HEK293 (cell line): Measurements from ENCODE around the gene TSR3.

Experiments used
- CTCF ChIA-PET: fragments of 350-600 bp; formaldehyde crosslinking; extraction: SDS; loops from one replicate; lab custom pipeline; 2021; ENCODE audit warnings: antibody characterized with exemption; lab: Yijun Ruan, JAX
- POLR2A ChIA-PET: fragments of 300-600 bp; formaldehyde crosslinking; extraction: SDS; loops from one replicate; lab custom pipeline; 2020; ENCODE audit warnings: antibody characterized with exemption, inconsistent platforms; lab: Yijun Ruan, JAX
- H3K27ac ChIP-seq: fragments of 200-500 bp; sonication (Bioruptor generic); 2 replicates; pipeline ENCODE4 v1.5.1; 2014; ENCODE audit warnings: low read depth, low read length, control low read depth, inconsistent platforms; ENCODE audit errors: extremely low read depth
- H3K36me3 ChIP-seq, 2 experiments: fragments of 200-500 bp in 1 of 2; sonication (Bioruptor generic) in 1 of 2; 1 replicate in 1 of 2; 2 replicates in 1 of 2; pipeline ENCODE4 v1.5.1; 2014 to 2017; ENCODE audit warnings: inconsistent platforms in 2 of 2, low read length in 2 of 2; ENCODE audit not compliant: control insufficient read depth in 2 of 2, insufficient read depth in 1 of 2
- H3K4me1 ChIP-seq: fragments of 200-500 bp; sonication (Bioruptor generic); 2 replicates; pipeline ENCODE4 v1.5.1; 2014; ENCODE audit warnings: mild to moderate bottlenecking, low read length, inconsistent platforms; ENCODE audit not compliant: control insufficient read depth, insufficient read depth
- H3K4me3 ChIP-seq: 2 replicates; pipeline ENCODE4 v1.5.1; 2011; ENCODE audit warnings: low read depth, mild to moderate bottlenecking, control low read depth, low read length, moderate library complexity
- H3K9me3 ChIP-seq: fragments of 200-500 bp; sonication (Bioruptor generic); 2 replicates; pipeline ENCODE4 v1.5.1; 2014; ENCODE audit warnings: low read depth, low read length, inconsistent platforms; ENCODE audit not compliant: control insufficient read depth, insufficient read depth
- KLF1 ChIP-seq: fragments of 450-650 bp; formaldehyde crosslinking; IDR thresholded peaks from 2 replicates; pipeline ENCODE4 v1.5.1; 2016; ENCODE audit warnings: missing biosample characterization, missing genetic modification characterization
- PRDM10 ChIP-seq: fragments of 450-650 bp; formaldehyde crosslinking; IDR thresholded peaks from 2 replicates; pipeline ENCODE4 v1.5.1; 2016; ENCODE audit warnings: missing biosample characterization, missing genetic modification characterization
- REPIN1 ChIP-seq: fragments of 450-650 bp; formaldehyde crosslinking; IDR thresholded peaks from 2 replicates; pipeline ENCODE4 v1.5.1; 2017; ENCODE audit warnings: missing biosample characterization, missing genetic modification characterization, low read depth
- ZBTB48 ChIP-seq: fragments of 450-650 bp; formaldehyde crosslinking; IDR thresholded peaks from 2 replicates; pipeline ENCODE4 v1.5.1; 2016; ENCODE audit warnings: missing biosample characterization, missing genetic modification characterization
- ZFP41 ChIP-seq: fragments of 450-650 bp; formaldehyde crosslinking; IDR thresholded peaks from 2 replicates; pipeline ENCODE4 v1.5.1; 2016; ENCODE audit warnings: missing biosample characterization, missing genetic modification characterization, borderline replicate concordance
- ZNF169 ChIP-seq: fragments of 450-650 bp; formaldehyde crosslinking; IDR thresholded peaks from 2 replicates; pipeline ENCODE4 v1.5.1; 2016; ENCODE audit warnings: missing biosample characterization, missing genetic modification characterization
- ZNF23 ChIP-seq: fragments of 450-650 bp; formaldehyde crosslinking; IDR thresholded peaks from 2 replicates; pipeline ENCODE4 v1.5.1; 2016; ENCODE audit warnings: missing biosample characterization, missing genetic modification characterization, borderline replicate concordance
- ZNF677 ChIP-seq: fragments of 450-650 bp; IDR thresholded peaks from 2 replicates; pipeline ENCODE4 v1.5.0; 2018; ENCODE audit warnings: missing biosample characterization, mild to moderate bottlenecking, missing genetic modification characterization, moderate library complexity
- ZNF701 ChIP-seq: fragments of 450-650 bp; formaldehyde crosslinking; IDR thresholded peaks from 2 replicates; pipeline ENCODE4 v1.5.1; 2016; ENCODE audit warnings: missing biosample characterization, missing genetic modification characterization
- ZNF777 ChIP-seq: fragments of 450-650 bp; formaldehyde crosslinking; IDR thresholded peaks from 2 replicates; pipeline ENCODE4 v1.5.1; 2017; ENCODE audit warnings: missing biosample characterization, missing genetic modification characterization, borderline replicate concordance
- ZNF830 ChIP-seq: fragments of 450-650 bp; IDR thresholded peaks from 2 replicates; pipeline ENCODE4 v1.5.0; 2018; ENCODE audit warnings: missing biosample characterization, missing genetic modification characterization, low read depth, mild to moderate bottlenecking, moderate library complexity
- ZXDB ChIP-seq: fragments of 450-650 bp; formaldehyde crosslinking; IDR thresholded peaks from 2 replicates; pipeline ENCODE4 v1.5.1; 2016; ENCODE audit warnings: missing biosample characterization, missing genetic modification characterization
- TF ChIP-seq, protein P1 (sequence below): fragments of 450-650 bp; formaldehyde crosslinking; IDR thresholded peaks from 2 replicates; pipeline ENCODE4 v1.5.1; 2017; ENCODE audit warnings: missing biosample characterization, missing genetic modification characterization
- TF ChIP-seq, protein P2 (sequence below): fragments of 450-650 bp; formaldehyde crosslinking; IDR thresholded peaks from 2 replicates; pipeline ENCODE4 v1.5.1; 2016; ENCODE audit warnings: missing biosample characterization, missing genetic modification characterization
- TF ChIP-seq, protein P3 (sequence below): fragments of 450-650 bp; formaldehyde crosslinking; IDR thresholded peaks from 2 replicates; pipeline ENCODE4 v1.5.1; 2017; ENCODE audit warnings: missing biosample characterization, mild to moderate bottlenecking, missing genetic modification characterization, moderate library complexity

TSR3 gene

GRCh38 chr16:1381612-1382406 lies 30.1 kb upstream of the TSR3 start (continued):
- TF ChIP-seq, protein P1, sequence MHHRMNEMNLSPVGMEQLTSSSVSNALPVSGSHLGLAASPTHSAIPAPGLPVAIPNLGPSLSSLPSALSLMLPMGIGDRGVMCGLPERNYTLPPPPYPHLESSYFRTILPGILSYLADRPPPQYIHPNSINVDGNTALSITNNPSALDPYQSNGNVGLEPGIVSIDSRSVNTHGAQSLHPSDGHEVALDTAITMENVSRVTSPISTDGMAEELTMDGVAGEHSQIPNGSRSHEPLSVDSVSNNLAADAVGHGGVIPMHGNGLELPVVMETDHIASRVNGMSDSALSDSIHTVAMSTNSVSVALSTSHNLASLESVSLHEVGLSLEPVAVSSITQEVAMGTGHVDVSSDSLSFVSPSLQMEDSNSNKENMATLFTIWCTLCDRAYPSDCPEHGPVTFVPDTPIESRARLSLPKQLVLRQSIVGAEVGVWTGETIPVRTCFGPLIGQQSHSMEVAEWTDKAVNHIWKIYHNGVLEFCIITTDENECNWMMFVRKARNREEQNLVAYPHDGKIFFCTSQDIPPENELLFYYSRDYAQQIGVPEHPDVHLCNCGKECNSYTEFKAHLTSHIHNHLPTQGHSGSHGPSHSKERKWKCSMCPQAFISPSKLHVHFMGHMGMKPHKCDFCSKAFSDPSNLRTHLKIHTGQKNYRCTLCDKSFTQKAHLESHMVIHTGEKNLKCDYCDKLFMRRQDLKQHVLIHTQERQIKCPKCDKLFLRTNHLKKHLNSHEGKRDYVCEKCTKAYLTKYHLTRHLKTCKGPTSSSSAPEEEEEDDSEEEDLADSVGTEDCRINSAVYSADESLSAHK (tag by site-specific recombination) = no peak
- no peak for TF ChIP-seq ZNF777 (tag by site-specific recombination)

DNA sequence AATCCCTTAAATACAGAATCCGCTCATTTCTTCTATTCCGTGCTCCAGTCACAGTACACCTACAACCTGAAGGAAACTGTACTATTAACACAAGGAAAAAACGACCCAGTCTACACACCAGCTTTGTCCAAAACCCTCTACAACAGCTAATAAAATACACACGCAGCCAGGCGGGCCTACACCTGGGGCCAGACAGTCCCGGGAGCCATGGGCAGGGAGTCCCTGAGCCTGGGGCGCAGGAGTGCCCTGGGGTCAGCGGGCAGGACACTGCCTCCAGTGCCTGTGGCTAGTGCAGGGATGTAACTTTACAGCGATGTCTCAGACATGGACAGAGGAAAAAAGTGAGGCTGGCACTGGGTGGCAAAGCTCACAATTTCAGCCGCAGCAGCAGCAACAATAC lies 28.5 kb upstream of the TSR3 start:
- no peaks in the 10 kb centered on the region for H3K9me3 ChIP-seq
- no peak overlapping the region for H3K4me3 ChIP-seq
- H3K27ac ChIP-seq = no peak overlapping the region
- ChIA-PET POLR2A (interaction anchor here (0.7 to 2.0 kb wide), 2 partner anchors 16 to 27 kb away, joined by 3 to 14 read pairs; no protein-coding TSS in a partner anchor), CTCF (interaction anchor here (0.6 to 2.3 kb wide), 5 partner anchors 15 to 61 kb away, joined by 3 to 7 read pairs (median 3); no protein-coding TSS in a partner anchor)
- 0 out of 2 replicates have a peak, but pooled peaks cover 3% of the 10 kb centered on the region for H3K4me1 ChIP-seq
- H3K36me3 ChIP-seq = peaks cover 0 to 22% of the 10 kb centered on the region in 2 experiments; a peak in 1 of 3 replicates
- TF ChIP-seq ZNF169 (tag by site-specific recombination) = no peak
- TF ChIP-seq ZNF830 (tag by site-specific recombination) = no peak
- no peak for TF ChIP-seq ZBTB48 (tag by site-specific recombination)
- TF ChIP-seq, protein P2, sequence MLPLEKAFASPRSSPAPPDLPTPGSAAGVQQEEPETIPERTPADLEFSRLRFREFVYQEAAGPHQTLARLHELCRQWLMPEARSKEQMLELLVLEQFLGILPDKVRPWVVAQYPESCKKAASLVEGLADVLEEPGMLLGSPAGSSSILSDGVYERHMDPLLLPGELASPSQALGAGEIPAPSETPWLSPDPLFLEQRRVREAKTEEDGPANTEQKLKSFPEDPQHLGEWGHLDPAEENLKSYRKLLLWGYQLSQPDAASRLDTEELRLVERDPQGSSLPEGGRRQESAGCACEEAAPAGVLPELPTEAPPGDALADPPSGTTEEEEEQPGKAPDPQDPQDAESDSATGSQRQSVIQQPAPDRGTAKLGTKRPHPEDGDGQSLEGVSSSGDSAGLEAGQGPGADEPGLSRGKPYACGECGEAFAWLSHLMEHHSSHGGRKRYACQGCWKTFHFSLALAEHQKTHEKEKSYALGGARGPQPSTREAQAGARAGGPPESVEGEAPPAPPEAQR (tag by site-specific recombination) = no peak
- no peak for TF ChIP-seq KLF1 (tag by site-specific recombination)
- TF ChIP-seq, protein P3, sequence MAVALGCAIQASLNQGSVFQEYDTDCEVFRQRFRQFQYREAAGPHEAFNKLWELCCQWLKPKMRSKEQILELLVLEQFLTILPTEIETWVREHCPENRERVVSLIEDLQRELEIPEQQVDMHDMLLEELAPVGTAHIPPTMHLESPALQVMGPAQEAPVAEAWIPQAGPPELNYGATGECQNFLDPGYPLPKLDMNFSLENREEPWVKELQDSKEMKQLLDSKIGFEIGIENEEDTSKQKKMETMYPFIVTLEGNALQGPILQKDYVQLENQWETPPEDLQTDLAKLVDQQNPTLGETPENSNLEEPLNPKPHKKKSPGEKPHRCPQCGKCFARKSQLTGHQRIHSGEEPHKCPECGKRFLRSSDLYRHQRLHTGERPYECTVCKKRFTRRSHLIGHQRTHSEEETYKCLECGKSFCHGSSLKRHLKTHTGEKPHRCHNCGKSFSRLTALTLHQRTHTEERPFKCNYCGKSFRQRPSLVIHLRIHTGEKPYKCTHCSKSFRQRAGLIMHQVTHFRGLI = no peak
- TF ChIP-seq ZFP41 (tag by site-specific recombination) = no peak
- no peak for TF ChIP-seq REPIN1 (tag by site-specific recombination)
- TF ChIP-seq ZNF23 (tag by site-specific recombination) = no peak
- no peak for TF ChIP-seq ZNF701 (tag by site-specific recombination)
- TF ChIP-seq PRDM10 (tag by site-specific recombination) = no peak
- no peak for TF ChIP-seq ZXDB
- no peak for TF ChIP-seq ZNF677 (tag by site-specific recombination)
